Measurements from ENCODE around the gene PCGF1.
A peak's percentile ranks its signal among the peaks of the same experiment; 100 is the strongest.

PCGF1 gene

GRCh38 chr2:74536166-74536950 lies 28.9 kb upstream of the PCGF1 start:
- DNase-seq (ENCODE audit: extremely low read depth, low read depth) = no peak
- no peak for TF ChIP-seq CTCF (IDR thresholded peaks at IDR 0.05; ENCODE audit: low read depth, low read length)

- no peak for DNase-seq (ENCODE audit: extremely low read depth, low read depth)
- TF ChIP-seq CTCF (IDR thresholded peaks at IDR 0.05; ENCODE audit: low read depth, low read length) = no peak
Measured at GRCh38 chr2:74535440-74535965, 28.0 kb upstream of the PCGF1 start.

- no peak for DNase-seq (ENCODE audit: extremely low read depth, low read depth)
- no peak for TF ChIP-seq CTCF (IDR thresholded peaks at IDR 0.05; ENCODE audit: low read depth, low read length)
Measured at GRCh38 chr2:74534411-74534810, 26.9 kb upstream of the PCGF1 start.

GRCh38 chr2:74533464-74533863 lies 26.0 kb upstream of the PCGF1 start:
- DNase-seq (ENCODE audit: extremely low read depth, low read depth) = no peak
- TF ChIP-seq CTCF (IDR thresholded peaks at IDR 0.05; ENCODE audit: low read depth, low read length) = no peak

GRCh38 chr2:74532222-74532621 lies 24.7 kb upstream of the PCGF1 start:
- peak; percentile 29 for TF ChIP-seq CTCF (IDR thresholded peaks at IDR 0.05; ENCODE audit: low read depth, low read length)
- no peak for DNase-seq (ENCODE audit: extremely low read depth, low read depth)

- no peak for TF ChIP-seq CTCF (IDR thresholded peaks at IDR 0.05; ENCODE audit: low read depth, low read length)
Measured at GRCh38 chr2:74531666-74532065, 24.2 kb upstream of the PCGF1 start.

More at GRCh38 chr2:74531666-74532065, 24.2 kb upstream of the PCGF1 start:
- DNase-seq (ENCODE audit: extremely low read depth, low read depth) = no peak
